BLaER1 treated with 17β-estradiol and CSF1 and Interleukin-3, amounts not matched to agents 10 nM and 100 nM (cell line): Measurements from ENCODE around the gene CPED1.
A peak's percentile ranks its signal among the peaks of the same experiment; 100 is the strongest.

ENCODE experiments used
- H3K27ac ChIP-seq, 11 experiments: shearing (Covaris generic); formaldehyde crosslinking; 2 replicates each; pipeline ENCODE4 v1.8.1; 2022
- H3K27me3 ChIP-seq, 11 experiments: shearing (Covaris generic); formaldehyde crosslinking; 2 replicates each; pipeline ENCODE4 v1.8.1; 2022
- H3K36me3 ChIP-seq, 11 experiments: shearing (Covaris generic); formaldehyde crosslinking; 2 replicates each; pipeline ENCODE4 v1.8.1; 2022
- H3K4me1 ChIP-seq, 10 experiments: shearing (Covaris generic); formaldehyde crosslinking; 2 replicates each; pipeline ENCODE4 v1.8.1; 2022
- H3K4me2 ChIP-seq, 11 experiments: shearing (Covaris generic); formaldehyde crosslinking; 2 replicates each; pipeline ENCODE4 v1.8.1; 2022
- H3K4me3 ChIP-seq, 10 experiments: shearing (Covaris generic); formaldehyde crosslinking; 2 replicates each; pipeline ENCODE4 v1.8.1; 2022
- H3K9ac ChIP-seq, 11 experiments: shearing (Covaris generic); formaldehyde crosslinking; 2 replicates each; pipeline ENCODE4 v1.8.1; 2022
- H3K9me3 ChIP-seq, 11 experiments: shearing (Covaris generic); formaldehyde crosslinking; replicated peaks in 1 of 11; 2 replicates each; pipeline ENCODE4 v1.8.1; 2022
- H4K20me1 ChIP-seq, 11 experiments: shearing (Covaris generic); formaldehyde crosslinking; 2 replicates each; pipeline ENCODE4 v1.8.1; 2022
- Cebpa-rat ChIP-seq, 11 experiments: shearing (Covaris generic); IDR thresholded peaks; 2 replicates each; pipeline ENCODE4 v1.8.1; 2022

Gene CPED1

DNA sequence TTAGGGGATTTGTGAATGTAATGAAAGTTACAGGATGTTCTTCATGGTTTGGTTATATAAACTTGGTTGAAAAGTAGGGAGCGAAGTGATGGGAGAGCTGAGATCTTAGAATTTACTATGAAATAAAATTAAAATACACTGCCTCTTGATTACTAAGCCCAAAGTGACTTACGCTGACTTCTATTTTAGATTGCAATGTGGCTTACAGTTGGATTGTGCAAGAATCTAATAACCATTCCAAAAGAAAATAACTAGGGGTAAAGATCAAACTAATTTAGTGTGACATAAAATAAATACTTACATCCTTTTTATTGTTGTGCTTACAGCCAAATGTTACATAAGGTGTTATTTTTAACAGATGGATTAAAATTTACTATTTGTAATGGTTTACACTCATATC is 355.6 kb downstream of the CPED1 start:
- H3K4me1 ChIP-seq: peaks cover 3 to 44% (median 33%) of the 10 kb centered on the region in 10 experiments; a peak in 18 of 20 replicates
- H3K27ac ChIP-seq: peak overlapping the region in 7 of 11 experiments; percentile 33 to 63 (median 49); a peak in 13 of 22 replicates
- peaks cover 0 to 4% (median 0%) of the 10 kb centered on the region in 11 experiments; a peak in 2 of 22 replicates for H4K20me1 ChIP-seq
- peak in 1 of 11 experiments; percentile 48; a peak in 1 of 22 replicates for TF ChIP-seq Cebpa-rat (IDR thresholded peaks at IDR 0.05)
- H3K9me3 ChIP-seq: no peaks in the 10 kb centered on the region
- no peak overlapping the region for H3K4me3 ChIP-seq
- H3K27me3 ChIP-seq: peaks cover 0 to 6% (median 2%) of the 10 kb centered on the region in 11 experiments; a peak in 11 of 22 replicates
- H3K36me3 ChIP-seq: peaks cover 14 to 48% (median 30%) of the 10 kb centered on the region in 11 experiments; a peak in 20 of 22 replicates
- peak overlapping the region in 8 of 11 experiments; percentile 2 to 62 (median 24); a peak in 8 of 22 replicates for H3K4me2 ChIP-seq
- 0 out of 22 replicates have a peak overlapping the region, but pooled peaks of 1 of the 11 experiments have one; percentile 25 for H3K9ac ChIP-seq

DNA sequence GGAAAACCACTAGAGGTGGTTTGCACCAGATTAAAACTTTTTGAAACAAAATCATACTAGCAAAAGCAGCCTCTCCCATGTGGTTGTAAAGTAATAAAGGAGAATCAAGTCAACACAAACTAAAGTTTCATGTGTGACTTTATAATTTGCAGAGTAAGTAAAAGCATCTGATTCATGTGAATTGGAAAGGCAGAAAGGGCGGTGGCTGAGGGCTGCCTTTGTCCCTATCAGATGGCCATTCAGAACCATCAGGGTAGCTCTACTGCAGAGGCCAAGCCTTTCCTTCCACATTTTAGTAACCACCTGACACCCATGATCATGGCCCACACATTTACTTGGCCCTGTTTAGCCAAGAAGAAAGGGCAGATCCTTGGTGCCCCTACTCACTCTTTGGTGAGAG is 356.0 kb downstream of the CPED1 start:
- Histone ChIP-seq H4K20me1 (peaks cover 0 to under 1% (median 0%) of the 10 kb centered on the region in 11 experiments; a peak in 2 of 22 replicates), H3K4me2 (peak overlapping the region in 3 of 11 experiments; percentile 12 to 54 (median 30); a peak in 4 of 22 replicates), H3K27ac (peak overlapping the region in 8 of 11 experiments; percentile 9 to 63 (median 39); a peak in 12 of 22 replicates), H3K9ac (no peak overlapping the region), H3K4me1 (peaks cover 0 to 40% (median 29%) of the 10 kb centered on the region in 10 experiments; a peak in 16 of 20 replicates), H3K36me3 (peaks cover 14 to 44% (median 26%) of the 10 kb centered on the region in 11 experiments; a peak in 18 of 22 replicates), H3K9me3 (no peaks in the 10 kb centered on the region), H3K27me3 (peaks cover 0 to 2% (median 0%) of the 10 kb centered on the region in 11 experiments; a peak in 3 of 22 replicates), H3K4me3 (no peak overlapping the region)
- no peak for TF ChIP-seq Cebpa-rat (IDR thresholded peaks at IDR 0.05)
